HUES64 (cell line): ENCODE measurements around the gene DNTTIP2.

Source experiments
- H3K27ac ChIP-seq: 2 replicates; pipeline ENCODE4 v1.7.0; 2013; ENCODE audit warnings: low read depth, low read length, inconsistent platforms
- H3K27me3 ChIP-seq: 2 replicates; pipeline ENCODE4 v1.6.1; 2013; ENCODE audit warnings: mild to moderate bottlenecking, low read length; ENCODE audit not compliant: insufficient read depth
- H3K36me3 ChIP-seq: 2 replicates; pipeline ENCODE4 v1.6.1; 2013; ENCODE audit warnings: mild to moderate bottlenecking, low read length; ENCODE audit not compliant: insufficient read depth
- H3K4me1 ChIP-seq: 2 replicates; pipeline ENCODE4 v1.6.1; 2013; ENCODE audit warnings: mild to moderate bottlenecking, low read length, moderate library complexity; ENCODE audit not compliant: insufficient read depth
- H3K4me3 ChIP-seq: 2 replicates; pipeline ENCODE4 v1.5.1; 2013; ENCODE audit warnings: mild to moderate bottlenecking, low read length, moderate library complexity
- H3K9ac ChIP-seq: 2 replicates; pipeline ENCODE4 v1.6.1; 2013; ENCODE audit warnings: mild to moderate bottlenecking, low read depth, low read length
- H3K9me3 ChIP-seq: 2 replicates; pipeline ENCODE4 v1.6.1; 2013; ENCODE audit warnings: low read depth, low read length; ENCODE audit not compliant: insufficient read depth
- WGBS: fragments of 150-250, 120-280 bp; methylation state at CpG from one replicate; pipeline ENCODE4 v1.1.7; 2013; ENCODE audit warnings: missing lambda C conversion rate; 5-methylcytosine and 5-hydroxymethylcytosine counted together

DNTTIP2 gene

GRCh38 chr1:93848350-93848883, 30.6 kb downstream of the DNTTIP2 start:
- Histone ChIP-seq H3K27me3 (no peaks in the 10 kb centered on the region), H3K9ac (no peak overlapping the region), H3K36me3 (no peaks in the 10 kb centered on the region), H3K4me1 (peaks cover 6% of the 10 kb centered on the region), H3K9me3 (peaks cover 12% of the 10 kb centered on the region; the same call in 1 of the 2 replicates), H3K27ac (no peak overlapping the region), H3K4me3 (peak overlapping the region; percentile 90)
- WGBS: 82% methylated on average over 1 of the region's 4 CpGs

GRCh38 chr1:93847811-93848288, 31.2 kb downstream of the DNTTIP2 start:
- peak overlapping the region; percentile 57 for H3K27ac ChIP-seq
- no peaks in the 10 kb centered on the region for H3K27me3 ChIP-seq
- peak overlapping the region; percentile 90 for H3K4me3 ChIP-seq
- H3K9me3 ChIP-seq: peaks cover 12% of the 10 kb centered on the region; the same call in 1 of the 2 replicates
- peak overlapping the region; percentile 77 for H3K9ac ChIP-seq
- under 1% methylated on average over 36 of the region's 36 CpGs for WGBS
- H3K4me1 ChIP-seq: peaks cover 6% of the 10 kb centered on the region
- H3K36me3 ChIP-seq: no peaks in the 10 kb centered on the region; the same call in 1 of the 2 replicates

- no peaks in the 10 kb centered on the region; the same call in 1 of the 2 replicates for H3K36me3 ChIP-seq
- H3K9me3 ChIP-seq: peaks cover 12% of the 10 kb centered on the region; the same call in 1 of the 2 replicates
- H3K9ac ChIP-seq: peak overlapping the region; percentile 84
- no peaks in the 10 kb centered on the region for H3K27me3 ChIP-seq
- peak overlapping the region; percentile 57 for H3K27ac ChIP-seq
- H3K4me3 ChIP-seq: peak overlapping the region; percentile 90
- H3K4me1 ChIP-seq: peaks cover 6% of the 10 kb centered on the region
- under 1% methylated on average over 86 of the region's 86 CpGs for WGBS
Observed at GRCh38 chr1:93846992-93847810, 31.8 kb downstream of the DNTTIP2 start.

GRCh38 chr1:93846206-93846991, 32.6 kb downstream of the DNTTIP2 start:
- Histone ChIP-seq H3K27ac (peak overlapping the region; percentile 11; the same call in 1 of the 2 replicates), H3K27me3 (no peaks in the 10 kb centered on the region), H3K9ac (peak overlapping the region; percentile 84), H3K4me3 (peak overlapping the region; percentile 90), H3K9me3 (peaks cover 12% of the 10 kb centered on the region; the same call in 1 of the 2 replicates), H3K36me3 (no peaks in the 10 kb centered on the region; the same call in 1 of the 2 replicates), H3K4me1 (peaks cover 6% of the 10 kb centered on the region)
- under 1% methylated on average over 93 of the region's 94 CpGs for WGBS

- peaks cover 12% of the 10 kb centered on the region; the same call in 1 of the 2 replicates for H3K9me3 ChIP-seq
- 59% methylated on average over 13 of the region's 16 CpGs for WGBS
- H3K9ac ChIP-seq: peak overlapping the region; percentile 84
- H3K36me3 ChIP-seq: no peaks in the 10 kb centered on the region; the same call in 1 of the 2 replicates
- no peak overlapping the region for H3K27ac ChIP-seq
- H3K4me3 ChIP-seq: peak overlapping the region; percentile 90
- no peaks in the 10 kb centered on the region for H3K27me3 ChIP-seq
- H3K4me1 ChIP-seq: peaks cover 6% of the 10 kb centered on the region
Observed at GRCh38 chr1:93845538-93846205, 33.3 kb downstream of the DNTTIP2 start.

- Histone ChIP-seq H3K27me3 (no peaks in the 10 kb centered on the region), H3K4me3 (no peak overlapping the region), H3K4me1 (peaks cover 6% of the 10 kb centered on the region), H3K36me3 (peaks cover 3% of the 10 kb centered on the region; the same call in 1 of the 2 replicates), H3K9me3 (peaks cover 2% of the 10 kb centered on the region; the same call in 1 of the 2 replicates), H3K27ac (no peak overlapping the region), H3K9ac (no peak overlapping the region)
- WGBS: 62% methylated on average over 8 of the region's 8 CpGs
Observed at GRCh38 chr1:93844262-93845045, 34.6 kb downstream of the DNTTIP2 start.

- peaks cover 3% of the 10 kb centered on the region; the same call in 1 of the 2 replicates for H3K36me3 ChIP-seq
- H3K27me3 ChIP-seq: no peaks in the 10 kb centered on the region
- H3K27ac ChIP-seq: no peak overlapping the region
- no peaks in the 10 kb centered on the region for H3K9me3 ChIP-seq
- H3K4me1 ChIP-seq: peaks cover 6% of the 10 kb centered on the region; the same call in 1 of the 2 replicates
- no peak overlapping the region for H3K4me3 ChIP-seq
- WGBS: 93% methylated on average over 5 of the region's 5 CpGs
- no peak overlapping the region for H3K9ac ChIP-seq
Observed at GRCh38 chr1:93842750-93843500, 36.1 kb downstream of the DNTTIP2 start.

GRCh38 chr1:93841771-93842170, 37.2 kb downstream of the DNTTIP2 start:
- Histone ChIP-seq H3K9ac (no peak overlapping the region), H3K4me3 (no peak overlapping the region), H3K9me3 (no peaks in the 10 kb centered on the region), H3K27ac (no peak overlapping the region), H3K27me3 (no peaks in the 10 kb centered on the region), H3K36me3 (peaks cover 3% of the 10 kb centered on the region; the same call in 1 of the 2 replicates), H3K4me1 (peaks cover 6% of the 10 kb centered on the region; the same call in 1 of the 2 replicates)
- 95% methylated on average over 3 of the region's 3 CpGs for WGBS

- Histone ChIP-seq H3K27ac (no peak overlapping the region), H3K4me3 (no peak overlapping the region), H3K4me1 (peaks cover 5% of the 10 kb centered on the region; the same call in 1 of the 2 replicates), H3K9ac (no peak overlapping the region), H3K9me3 (no peaks in the 10 kb centered on the region), H3K36me3 (peaks cover 3% of the 10 kb centered on the region; the same call in 1 of the 2 replicates), H3K27me3 (no peaks in the 10 kb centered on the region)
- WGBS: 90% methylated on average over 3 of the region's 4 CpGs
Observed at GRCh38 chr1:93840956-93841482, 38.0 kb downstream of the DNTTIP2 start.
